HEK293 (cell line): ENCODE data around the gene TANGO6.

ENCODE experiments used
- CTCF ChIA-PET: fragments of 350-600 bp; formaldehyde crosslinking; extraction: SDS; loops from one replicate; lab custom pipeline; 2021; ENCODE audit warnings: antibody characterized with exemption; lab: Yijun Ruan, JAX
- POLR2A ChIA-PET: fragments of 300-600 bp; formaldehyde crosslinking; extraction: SDS; loops from one replicate; lab custom pipeline; 2020; ENCODE audit warnings: antibody characterized with exemption, inconsistent platforms; lab: Yijun Ruan, JAX
- H3K27ac ChIP-seq: fragments of 200-500 bp; sonication (Bioruptor generic); 2 replicates; pipeline ENCODE4 v1.5.1; 2014; ENCODE audit warnings: low read depth, low read length, control low read depth, inconsistent platforms; ENCODE audit errors: extremely low read depth
- H3K36me3 ChIP-seq, 2 experiments: fragments of 200-500 bp in 1 of 2; sonication (Bioruptor generic) in 1 of 2; 1 replicate in 1 of 2; 2 replicates in 1 of 2; pipeline ENCODE4 v1.5.1; 2014 to 2017; ENCODE audit warnings: inconsistent platforms in 2 of 2, low read length in 2 of 2; ENCODE audit not compliant: control insufficient read depth in 2 of 2, insufficient read depth in 1 of 2
- H3K4me1 ChIP-seq: fragments of 200-500 bp; sonication (Bioruptor generic); 2 replicates; pipeline ENCODE4 v1.5.1; 2014; ENCODE audit warnings: mild to moderate bottlenecking, low read length, inconsistent platforms; ENCODE audit not compliant: control insufficient read depth, insufficient read depth
- H3K4me3 ChIP-seq: 2 replicates; pipeline ENCODE4 v1.5.1; 2011; ENCODE audit warnings: low read depth, mild to moderate bottlenecking, control low read depth, low read length, moderate library complexity
- H3K9me3 ChIP-seq: fragments of 200-500 bp; sonication (Bioruptor generic); 2 replicates; pipeline ENCODE4 v1.5.1; 2014; ENCODE audit warnings: low read depth, low read length, inconsistent platforms; ENCODE audit not compliant: control insufficient read depth, insufficient read depth
- CTCF ChIP-seq: fragments of 450-650 bp; formaldehyde crosslinking; IDR thresholded peaks from 2 replicates; pipeline ENCODE4 v1.5.1; 2016; ENCODE audit warnings: missing biosample characterization, missing genetic modification characterization
- IKZF3 ChIP-seq: fragments of 450-650 bp; IDR thresholded peaks from 2 replicates; pipeline ENCODE4 v1.5.0; 2018; ENCODE audit warnings: missing biosample characterization, mild to moderate bottlenecking, missing genetic modification characterization, moderate library complexity
- KLF17 ChIP-seq: fragments of 450-650 bp; formaldehyde crosslinking; IDR thresholded peaks from 2 replicates; pipeline ENCODE4 v1.5.1; 2016; ENCODE audit warnings: missing biosample characterization, missing genetic modification characterization
- REPIN1 ChIP-seq: fragments of 450-650 bp; formaldehyde crosslinking; IDR thresholded peaks from 2 replicates; pipeline ENCODE4 v1.5.1; 2017; ENCODE audit warnings: missing biosample characterization, missing genetic modification characterization, low read depth
- SCRT1 ChIP-seq: fragments of 450-650 bp; formaldehyde crosslinking; IDR thresholded peaks from 2 replicates; pipeline ENCODE4 v1.5.1; 2016; ENCODE audit warnings: missing biosample characterization, missing genetic modification characterization, borderline replicate concordance
- ZNF114 ChIP-seq: fragments of 450-650 bp; formaldehyde crosslinking; IDR thresholded peaks from 2 replicates; pipeline ENCODE4 v1.5.0; 2017; ENCODE audit warnings: missing biosample characterization, missing genetic modification characterization
- ZNF121 ChIP-seq: fragments of 450-650 bp; formaldehyde crosslinking; IDR thresholded peaks from 2 replicates; pipeline ENCODE4 v1.5.1; 2016; ENCODE audit warnings: missing biosample characterization, missing genetic modification characterization
- ZNF16 ChIP-seq: fragments of 450-650 bp; formaldehyde crosslinking; IDR thresholded peaks from 2 replicates; pipeline ENCODE4 v1.5.1; 2016; ENCODE audit warnings: low read depth, missing biosample characterization, missing genetic modification characterization
- ZNF184 ChIP-seq: fragments of 450-650 bp; IDR thresholded peaks from 2 replicates; pipeline ENCODE4 v1.5.1; 2018; ENCODE audit warnings: missing biosample characterization, mild to moderate bottlenecking, missing genetic modification characterization
- ZNF24 ChIP-seq: fragments of 450-650 bp; formaldehyde crosslinking; IDR thresholded peaks from 2 replicates; pipeline ENCODE4 v1.5.1; 2016; ENCODE audit warnings: missing biosample characterization, missing genetic modification characterization
- ZNF248 ChIP-seq: fragments of 450-650 bp; formaldehyde crosslinking; IDR thresholded peaks from 2 replicates; pipeline ENCODE4 v1.5.1; 2017; ENCODE audit warnings: missing biosample characterization, missing genetic modification characterization
- ZNF350 ChIP-seq: fragments of 450-650 bp; formaldehyde crosslinking; IDR thresholded peaks from 2 replicates; pipeline ENCODE4 v1.5.0; 2017; ENCODE audit warnings: missing biosample characterization, mild to moderate bottlenecking, missing genetic modification characterization
- ZNF530 ChIP-seq: fragments of 450-650 bp; formaldehyde crosslinking; IDR thresholded peaks from 2 replicates; pipeline ENCODE4 v1.5.1; 2016; ENCODE audit warnings: low read depth, missing biosample characterization, missing genetic modification characterization
- ZNF544 ChIP-seq: fragments of 450-650 bp; formaldehyde crosslinking; IDR thresholded peaks from 2 replicates; pipeline ENCODE4 v1.5.0; 2017; ENCODE audit warnings: missing biosample characterization, missing genetic modification characterization
- ZNF658 ChIP-seq: fragments of 450-650 bp; formaldehyde crosslinking; IDR thresholded peaks from 2 replicates; pipeline ENCODE4; 2016; ENCODE audit warnings: missing biosample characterization, missing genetic modification characterization
- ZNF670 ChIP-seq: fragments of 450-650 bp; formaldehyde crosslinking; IDR thresholded peaks from 2 replicates; pipeline ENCODE4 v1.5.1; 2016; ENCODE audit warnings: missing biosample characterization, missing genetic modification characterization, low read depth
- ZNF843 ChIP-seq: fragments of 450-650 bp; formaldehyde crosslinking; IDR thresholded peaks from 2 replicates; pipeline ENCODE4 v1.5.1; 2016; ENCODE audit warnings: missing biosample characterization, missing genetic modification characterization
- ZSCAN4 ChIP-seq: fragments of 450-650 bp; formaldehyde crosslinking; IDR thresholded peaks from 2 replicates; pipeline ENCODE4 v1.5.1; 2017; ENCODE audit warnings: missing biosample characterization, missing genetic modification characterization
- TF ChIP-seq, protein P1 (sequence below): IDR thresholded peaks from 2 replicates; pipeline ENCODE4 v1.6.1; 2011; ENCODE audit warnings: mild to moderate bottlenecking, low read depth, low read length, borderline replicate concordance
- TF ChIP-seq, protein P2 (sequence below): fragments of 450-650 bp; formaldehyde crosslinking; IDR thresholded peaks from 2 replicates; pipeline ENCODE4 v1.5.1; 2016; ENCODE audit warnings: missing biosample characterization, missing genetic modification characterization
- TF ChIP-seq, protein P3 (sequence below): fragments of 450-650 bp; formaldehyde crosslinking; IDR thresholded peaks from 2 replicates; pipeline ENCODE4; 2016; ENCODE audit warnings: missing biosample characterization, missing genetic modification characterization
- TF ChIP-seq, protein P4 (sequence below): fragments of 450-650 bp; formaldehyde crosslinking; IDR thresholded peaks from 2 replicates; pipeline ENCODE4 v1.5.1; 2017; ENCODE audit warnings: missing biosample characterization, missing genetic modification characterization

TANGO6 gene

DNA sequence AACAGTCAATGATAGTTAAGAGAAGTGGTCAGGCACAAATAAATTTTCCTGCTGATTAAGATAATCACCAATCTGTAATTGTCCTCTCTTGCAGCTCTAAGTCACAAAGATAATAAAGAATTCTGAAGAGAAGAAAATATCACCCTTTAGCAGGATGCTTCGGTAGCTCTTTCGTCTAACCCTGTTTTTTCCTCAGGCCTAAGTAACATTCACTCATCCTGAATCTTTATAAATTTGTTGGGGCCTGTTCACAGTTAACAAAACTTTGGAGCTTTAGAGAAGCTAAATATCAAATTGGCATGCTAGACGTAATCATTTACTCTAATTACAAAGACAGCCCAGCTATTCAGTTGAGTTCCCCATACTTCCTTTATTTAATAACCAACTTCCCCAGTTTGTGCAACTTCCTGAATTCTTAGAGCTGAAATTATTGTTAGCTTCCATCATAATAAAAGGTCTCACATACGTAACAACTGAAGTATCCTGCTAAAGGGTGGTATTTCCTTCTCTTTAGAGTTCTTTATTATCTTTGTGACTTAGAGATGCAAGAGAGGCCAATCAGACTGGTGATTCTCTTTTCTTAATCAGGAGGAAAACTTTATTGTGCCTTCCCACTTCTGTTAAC lies 118.6 kb downstream of the TANGO6 start:
- TF ChIP-seq ZNF121 (tag by site-specific recombination) (no peak), ZNF248 (tag by site-specific recombination) (no peak), CTCF (tag by site-specific recombination) (no peak), ZNF184 (tag by site-specific recombination) (peak; percentile 96)
- TF ChIP-seq, all 188 proteins: peak for 1
- no peaks in the 10 kb centered on the region for H3K9me3 ChIP-seq
- no peaks in the 10 kb centered on the region for H3K4me1 ChIP-seq
- ChIA-PET POLR2A (interaction anchor here (1.1 kb wide), 1 partner anchor 353 kb away, joined by 3 read pairs; no protein-coding TSS in a partner anchor), CTCF (interaction anchor here (0.5 to 1.2 kb wide), 2 partner anchors 59 to 152 kb away, joined by 3 read pairs; no protein-coding TSS in a partner anchor)
- no peak overlapping the region for H3K27ac ChIP-seq
- no peaks in the 10 kb centered on the region for H3K36me3 ChIP-seq
- no peak overlapping the region for H3K4me3 ChIP-seq

DNA sequence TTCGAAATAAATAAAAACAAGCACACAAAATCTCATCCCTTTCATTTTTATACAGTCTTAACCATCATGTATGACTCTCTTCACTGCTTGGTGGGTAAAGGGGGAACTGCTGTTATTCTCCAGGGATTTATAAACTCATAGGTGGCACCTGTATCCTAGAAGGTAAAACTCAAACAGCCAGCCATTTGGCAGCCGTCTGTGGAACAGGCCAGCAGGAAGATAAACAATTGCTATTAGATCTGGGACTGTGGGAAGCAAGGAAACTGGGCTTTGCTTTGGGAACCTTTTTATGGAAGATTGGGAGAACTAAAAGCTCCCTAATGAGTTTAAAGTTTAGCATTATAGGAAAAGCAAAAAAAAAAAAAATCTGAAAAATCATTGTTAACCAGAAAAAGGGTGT lies 126.0 kb downstream of the TANGO6 start:
- Histone ChIP-seq H3K36me3 (no peaks in the 10 kb centered on the region; a peak in 1 of 3 replicates), H3K4me1 (no peaks in the 10 kb centered on the region), H3K27ac (no peak overlapping the region), H3K9me3 (no peaks in the 10 kb centered on the region), H3K4me3 (no peak overlapping the region)
- CTCF ChIA-PET = no interaction called here
- POLR2A ChIA-PET = no interaction called here
- TF ChIP-seq IKZF3 (tag by site-specific recombination) (no peak), KLF17 (tag by site-specific recombination) (no peak), ZNF350 (tag by site-specific recombination) (no peak), ZNF544 (tag by site-specific recombination) (no peak), ZNF670 (tag by site-specific recombination) (no peak), ZNF24 (no peak), ZNF114 (tag by site-specific recombination) (no peak), ZNF658 (tag by site-specific recombination) (no peak), REPIN1 (no peak), SCRT1 (tag by site-specific recombination) (no peak), ZNF843 (tag by site-specific recombination) (no peak), ZNF530 (no peak), ZNF16 (no peak), ZSCAN4 (no peak)
- TF ChIP-seq, protein P1, sequence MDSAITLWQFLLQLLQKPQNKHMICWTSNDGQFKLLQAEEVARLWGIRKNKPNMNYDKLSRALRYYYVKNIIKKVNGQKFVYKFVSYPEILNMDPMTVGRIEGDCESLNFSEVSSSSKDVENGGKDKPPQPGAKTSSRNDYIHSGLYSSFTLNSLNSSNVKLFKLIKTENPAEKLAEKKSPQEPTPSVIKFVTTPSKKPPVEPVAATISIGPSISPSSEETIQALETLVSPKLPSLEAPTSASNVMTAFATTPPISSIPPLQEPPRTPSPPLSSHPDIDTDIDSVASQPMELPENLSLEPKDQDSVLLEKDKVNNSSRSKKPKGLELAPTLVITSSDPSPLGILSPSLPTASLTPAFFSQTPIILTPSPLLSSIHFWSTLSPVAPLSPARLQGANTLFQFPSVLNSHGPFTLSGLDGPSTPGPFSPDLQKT = no peak
- TF ChIP-seq, protein P2, sequence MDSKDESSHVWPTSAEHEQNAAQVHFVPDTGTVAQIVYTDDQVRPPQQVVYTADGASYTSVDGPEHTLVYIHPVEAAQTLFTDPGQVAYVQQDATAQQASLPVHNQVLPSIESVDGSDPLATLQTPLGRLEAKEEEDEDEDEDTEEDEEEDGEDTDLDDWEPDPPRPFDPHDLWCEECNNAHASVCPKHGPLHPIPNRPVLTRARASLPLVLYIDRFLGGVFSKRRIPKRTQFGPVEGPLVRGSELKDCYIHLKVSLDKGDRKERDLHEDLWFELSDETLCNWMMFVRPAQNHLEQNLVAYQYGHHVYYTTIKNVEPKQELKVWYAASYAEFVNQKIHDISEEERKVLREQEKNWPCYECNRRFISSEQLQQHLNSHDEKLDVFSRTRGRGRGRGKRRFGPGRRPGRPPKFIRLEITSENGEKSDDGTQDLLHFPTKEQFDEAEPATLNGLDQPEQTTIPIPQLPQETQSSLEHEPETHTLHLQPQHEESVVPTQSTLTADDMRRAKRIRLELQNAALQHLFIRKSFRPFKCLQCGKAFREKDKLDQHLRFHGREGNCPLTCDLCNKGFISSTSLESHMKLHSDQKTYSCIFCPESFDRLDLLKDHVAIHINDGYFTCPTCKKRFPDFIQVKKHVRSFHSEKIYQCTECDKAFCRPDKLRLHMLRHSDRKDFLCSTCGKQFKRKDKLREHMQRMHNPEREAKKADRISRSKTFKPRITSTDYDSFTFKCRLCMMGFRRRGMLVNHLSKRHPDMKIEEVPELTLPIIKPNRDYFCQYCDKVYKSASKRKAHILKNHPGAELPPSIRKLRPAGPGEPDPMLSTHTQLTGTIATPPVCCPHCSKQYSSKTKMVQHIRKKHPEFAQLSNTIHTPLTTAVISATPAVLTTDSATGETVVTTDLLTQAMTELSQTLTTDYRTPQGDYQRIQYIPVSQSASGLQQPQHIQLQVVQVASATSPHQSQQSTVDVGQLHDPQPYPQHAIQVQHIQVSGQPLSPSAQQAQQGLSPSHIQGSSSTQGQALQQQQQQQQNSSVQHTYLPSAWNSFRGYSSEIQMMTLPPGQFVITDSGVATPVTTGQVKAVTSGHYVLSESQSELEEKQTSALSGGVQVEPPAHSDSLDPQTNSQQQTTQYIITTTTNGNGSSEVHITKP (tag by site-specific recombination) = no peak
- TF ChIP-seq, protein P3, sequence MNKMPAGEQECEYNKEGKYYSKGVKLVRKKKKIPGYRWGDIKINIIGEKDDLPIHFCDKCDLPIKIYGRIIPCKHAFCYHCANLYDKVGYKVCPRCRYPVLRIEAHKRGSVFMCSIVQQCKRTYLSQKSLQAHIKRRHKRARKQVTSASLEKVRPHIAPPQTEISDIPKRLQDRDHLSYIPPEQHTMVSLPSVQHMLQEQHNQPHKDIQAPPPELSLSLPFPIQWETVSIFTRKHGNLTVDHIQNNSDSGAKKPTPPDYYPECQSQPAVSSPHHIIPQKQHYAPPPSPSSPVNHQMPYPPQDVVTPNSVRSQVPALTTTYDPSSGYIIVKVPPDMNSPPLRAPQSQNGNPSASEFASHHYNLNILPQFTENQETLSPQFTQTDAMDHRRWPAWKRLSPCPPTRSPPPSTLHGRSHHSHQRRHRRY (tag by site-specific recombination) = no peak
- TF ChIP-seq, protein P4, sequence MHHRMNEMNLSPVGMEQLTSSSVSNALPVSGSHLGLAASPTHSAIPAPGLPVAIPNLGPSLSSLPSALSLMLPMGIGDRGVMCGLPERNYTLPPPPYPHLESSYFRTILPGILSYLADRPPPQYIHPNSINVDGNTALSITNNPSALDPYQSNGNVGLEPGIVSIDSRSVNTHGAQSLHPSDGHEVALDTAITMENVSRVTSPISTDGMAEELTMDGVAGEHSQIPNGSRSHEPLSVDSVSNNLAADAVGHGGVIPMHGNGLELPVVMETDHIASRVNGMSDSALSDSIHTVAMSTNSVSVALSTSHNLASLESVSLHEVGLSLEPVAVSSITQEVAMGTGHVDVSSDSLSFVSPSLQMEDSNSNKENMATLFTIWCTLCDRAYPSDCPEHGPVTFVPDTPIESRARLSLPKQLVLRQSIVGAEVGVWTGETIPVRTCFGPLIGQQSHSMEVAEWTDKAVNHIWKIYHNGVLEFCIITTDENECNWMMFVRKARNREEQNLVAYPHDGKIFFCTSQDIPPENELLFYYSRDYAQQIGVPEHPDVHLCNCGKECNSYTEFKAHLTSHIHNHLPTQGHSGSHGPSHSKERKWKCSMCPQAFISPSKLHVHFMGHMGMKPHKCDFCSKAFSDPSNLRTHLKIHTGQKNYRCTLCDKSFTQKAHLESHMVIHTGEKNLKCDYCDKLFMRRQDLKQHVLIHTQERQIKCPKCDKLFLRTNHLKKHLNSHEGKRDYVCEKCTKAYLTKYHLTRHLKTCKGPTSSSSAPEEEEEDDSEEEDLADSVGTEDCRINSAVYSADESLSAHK (tag by site-specific recombination) = no peak
